Calu3 (cell line): ENCODE results near the gene NTMT2. TPM values are rescaled to one million over a fixed set of nuclear protein-coding genes. Genes with fewer than 3 reads are reported as not detected.

ENCODE experiments used
- Bru-seq: library from RNA; stranded (reverse); fragments of 400-500 nt; gene quantifications from one replicate; lab custom pipeline; 2021; lab: Mats Ljungman, UMichigan
- BruChase-seq, 2 experiments: library from RNA; stranded (reverse); fragments of 400-500 nt; gene quantifications; one replicate each; lab custom pipeline; 2021; lab: Mats Ljungman, UMichigan
- BruUV-seq: library from RNA; stranded (reverse); fragments of 400-500 nt; replicated peaks from 2 replicates; lab custom pipeline; 2021; lab: Mats Ljungman, UMichigan
- CTCF ChIA-PET: fragments of 300-600 bp; sonication (Branson Sonifier 250); formaldehyde crosslinking; loops from one replicate; lab custom pipeline; 2022; ENCODE audit warnings: antibody characterized with exemption; lab: Charles Lee
- DNase-seq: peaks from one replicate; pipeline ENCODE4 v3.0.0; 2022
- H3K27ac Mint-ChIP-seq: one replicate; pipeline ENCODE4 v1.8.0; 2022; ENCODE audit warnings: mixed read lengths; ENCODE audit not compliant: unreplicated experiment
- H3K27me3 Mint-ChIP-seq: one replicate; pipeline ENCODE4 v1.8.0; 2022; ENCODE audit warnings: mixed read lengths; ENCODE audit not compliant: unreplicated experiment
- H3K36me3 Mint-ChIP-seq: one replicate; pipeline ENCODE4 v1.8.0; 2022; ENCODE audit warnings: mild to moderate bottlenecking, moderate library complexity, mixed read lengths; ENCODE audit not compliant: insufficient read depth, unreplicated experiment
- H3K4me1 Mint-ChIP-seq: one replicate; pipeline ENCODE4 v1.8.0; 2022; ENCODE audit warnings: mild to moderate bottlenecking, low read depth, mixed read lengths; ENCODE audit not compliant: unreplicated experiment
- H3K4me3 Mint-ChIP-seq: one replicate; pipeline ENCODE4 v1.8.0; 2022; ENCODE audit warnings: mild to moderate bottlenecking, low read depth, moderate library complexity, mixed read lengths; ENCODE audit not compliant: unreplicated experiment
- H3K9me3 Mint-ChIP-seq: one replicate; pipeline ENCODE4 v1.8.0; 2022; ENCODE audit warnings: low read depth, mixed read lengths; ENCODE audit not compliant: unreplicated experiment
- intact Hi-C: fragments of 100-400 bp; cut with micrococcal nuclease; formaldehyde crosslinking; loops from one replicate; pipeline ENCODE4 v1.10.0; 2022; ENCODE audit not compliant: unreplicated experiment
- long read RNA-seq: library from polyadenylated mRNA; stranded (forward); transcript quantifications from one replicate; pipeline ENCODE4 v2.0.0, GENCODE V29; 2022
- total RNA-seq: library from RNA; stranded (reverse); gene quantifications from 2 replicates; pipeline ENCODE4 v1.2.3, GENCODE V29; 2022
- TF ChIP-seq, protein P1 (sequence below): fragments of 200-600 bp; IDR thresholded peaks from one replicate; pipeline ENCODE4 v1.8.0; 2022; ENCODE audit warnings: antibody characterized with exemption; ENCODE audit not compliant: unreplicated experiment

The NTMT2 gene
- total RNA-seq (not detected in 2 replicates), Bru-seq, nascent RNA (not detected), BruChase-seq, experiment 1, labeled RNA remaining after a 6-hour chase (percentile 4 among the genes with signal in this experiment), BruChase-seq, experiment 2, labeled RNA remaining after a 2-hour chase (percentile 4 among the genes with signal in this experiment)
- long read RNA-seq: 0 reads

GRCh38 chr1:170145770-170146676 lies at the start of gene NTMT2:
TSS of gene NTMT2 (plus strand) at chr1:170145959. CDS start at chr1:170146108, 149 bp downstream.
- H3K9me3 Mint-ChIP-seq: no peaks in the 10 kb centered on the region
- no TSS peak for BruUV-seq
- no peak for DNase-seq
- TF ChIP-seq, protein P1, sequence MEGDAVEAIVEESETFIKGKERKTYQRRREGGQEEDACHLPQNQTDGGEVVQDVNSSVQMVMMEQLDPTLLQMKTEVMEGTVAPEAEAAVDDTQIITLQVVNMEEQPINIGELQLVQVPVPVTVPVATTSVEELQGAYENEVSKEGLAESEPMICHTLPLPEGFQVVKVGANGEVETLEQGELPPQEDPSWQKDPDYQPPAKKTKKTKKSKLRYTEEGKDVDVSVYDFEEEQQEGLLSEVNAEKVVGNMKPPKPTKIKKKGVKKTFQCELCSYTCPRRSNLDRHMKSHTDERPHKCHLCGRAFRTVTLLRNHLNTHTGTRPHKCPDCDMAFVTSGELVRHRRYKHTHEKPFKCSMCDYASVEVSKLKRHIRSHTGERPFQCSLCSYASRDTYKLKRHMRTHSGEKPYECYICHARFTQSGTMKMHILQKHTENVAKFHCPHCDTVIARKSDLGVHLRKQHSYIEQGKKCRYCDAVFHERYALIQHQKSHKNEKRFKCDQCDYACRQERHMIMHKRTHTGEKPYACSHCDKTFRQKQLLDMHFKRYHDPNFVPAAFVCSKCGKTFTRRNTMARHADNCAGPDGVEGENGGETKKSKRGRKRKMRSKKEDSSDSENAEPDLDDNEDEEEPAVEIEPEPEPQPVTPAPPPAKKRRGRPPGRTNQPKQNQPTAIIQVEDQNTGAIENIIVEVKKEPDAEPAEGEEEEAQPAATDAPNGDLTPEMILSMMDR: no peak
- CTCF ChIA-PET: no interaction called here
- H3K4me3 Mint-ChIP-seq: no peak within 1 kb of the TSS
- H3K27ac Mint-ChIP-seq: no peak within 1 kb of the TSS
- H3K36me3 Mint-ChIP-seq: no peaks in the 10 kb centered on the region
- H3K4me1 Mint-ChIP-seq: peaks cover 15% of the 10 kb centered on the region
- no peaks in the 10 kb centered on the region for H3K27me3 Mint-ChIP-seq
- intact Hi-C loops: no loop called here

- Mint-ChIP-seq H3K36me3 (no peaks in the 10 kb centered on the region), H3K27me3 (no peaks in the 10 kb centered on the region), H3K27ac (no peak overlapping the region), H3K4me1 (no peaks in the 10 kb centered on the region), H3K9me3 (no peaks in the 10 kb centered on the region), H3K4me3 (no peak overlapping the region)
- BruUV-seq: no TSS peak
- intact Hi-C loops: loop anchor here (5.0 kb wide), 1 partner anchor 131 kb away; no protein-coding TSS in a partner anchor
- TF ChIP-seq, protein P1: no peak
- CTCF ChIA-PET: interaction anchor here (0.7 kb wide), 1 partner anchor 240 kb away, joined by 4 read pairs; no protein-coding TSS in a partner anchor
- DNase-seq: no peak
These were observed 49.6 kb upstream of the NTMT2 start for GRCh38 chr1:170095976-170096748.

GRCh38 chr1:170096806-170097340 lies 48.9 kb upstream of the NTMT2 start:
- CTCF ChIA-PET: no interaction called here
- BruUV-seq: no TSS peak
- DNase-seq: no peak
- Mint-ChIP-seq H3K27ac (no peak overlapping the region), H3K9me3 (no peaks in the 10 kb centered on the region), H3K36me3 (no peaks in the 10 kb centered on the region), H3K27me3 (no peaks in the 10 kb centered on the region), H3K4me3 (no peak overlapping the region), H3K4me1 (no peaks in the 10 kb centered on the region)
- TF ChIP-seq, protein P1: no peak
- intact Hi-C loops: loop anchor here (5.0 kb wide), 1 partner anchor 130 kb away; no protein-coding TSS in a partner anchor
